Measurements from ENCODE around the gene PSME3IP1. TPM values are rescaled to one million over a fixed set of nuclear protein-coding genes. Genes with fewer than 3 reads are reported as not detected.

PSME3IP1 gene
- total RNA-seq, 1 experiment from 2014 or later, result 104 TPM

DNA sequence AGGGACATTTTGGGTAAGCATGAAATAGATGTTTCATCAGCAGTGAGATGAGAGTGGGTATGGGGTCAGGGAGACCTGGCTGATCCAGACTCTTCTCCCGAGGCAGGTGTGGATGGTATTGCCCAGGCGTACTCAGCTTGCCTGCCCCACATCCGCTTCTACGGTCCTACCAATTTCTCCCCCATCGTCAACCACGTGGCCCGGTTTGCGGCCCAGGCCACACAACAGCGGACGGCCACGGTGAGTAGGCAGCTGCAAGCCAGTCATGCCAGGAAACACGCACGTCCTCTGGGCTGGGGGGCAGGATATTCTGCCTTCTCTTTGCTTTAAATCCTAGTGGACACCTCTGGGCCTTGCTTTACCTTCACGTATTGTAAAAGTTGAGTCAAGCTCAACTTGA, 48.8 kb downstream of the PSME3IP1 start:
- peaks cover 8% of the 10 kb centered on the region; the same call in 1 of the 2 replicates for H3K4me1 Mint-ChIP-seq
- no peak for TF ChIP-seq FOXP1 (CRISPR knock-in tag; IDR thresholded peaks at IDR 0.05; ENCODE audit: borderline replicate concordance)
- no peak for TF ChIP-seq FOXJ3 (CRISPR knock-in tag; IDR thresholded peaks at IDR 0.05; ENCODE audit: borderline replicate concordance)
- no peak for TF ChIP-seq CBFB (CRISPR knock-in tag; IDR thresholded peaks at IDR 0.05; ENCODE audit: low read depth)
- CTCF ChIA-PET, result interaction anchor here (1.2 kb wide), 1 partner anchor 14 kb away, joined by 3 read pairs; no protein-coding TSS in a partner anchor
- no peak overlapping the region for H3K27ac Mint-ChIP-seq
- DNase-seq (ENCODE audit: low spot score) (no peak), ATAC-seq (no peak)
- H3K9me3 Mint-ChIP-seq, result no peaks in the 10 kb centered on the region
- no peaks in the 10 kb centered on the region for H3K36me3 Mint-ChIP-seq
- no peaks in the 10 kb centered on the region for H3K27me3 Mint-ChIP-seq (ENCODE audit: low read depth)
- POLR2A ChIA-PET, result no interaction called here
- H3K4me3 Mint-ChIP-seq, result no peak overlapping the region

DNA sequence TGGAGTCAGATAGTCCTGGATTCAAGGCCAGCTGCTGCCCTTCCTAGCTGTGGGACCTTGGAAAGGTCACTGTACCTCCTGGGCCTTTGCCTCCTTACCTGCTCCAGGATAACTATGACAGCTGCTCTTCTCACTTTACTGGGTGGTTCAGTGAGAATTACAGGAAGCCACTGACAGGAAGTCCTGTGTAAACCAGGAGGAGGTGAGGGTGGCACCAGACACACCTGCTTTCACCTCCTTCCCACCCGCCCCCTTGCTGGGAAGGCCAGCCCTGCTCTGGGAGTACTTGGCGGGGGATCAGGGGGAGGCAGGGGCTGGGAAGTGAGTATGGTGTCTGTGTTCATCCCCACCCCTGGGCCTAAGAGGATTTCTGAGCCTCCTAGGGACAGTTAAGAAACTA, 50.9 kb downstream of the PSME3IP1 start:
- POLR2A ChIA-PET, result interaction anchor here (0.6 kb wide), 2 partner anchors 10 to 78 kb away, joined by 3 read pairs; no protein-coding TSS in a partner anchor

DNA sequence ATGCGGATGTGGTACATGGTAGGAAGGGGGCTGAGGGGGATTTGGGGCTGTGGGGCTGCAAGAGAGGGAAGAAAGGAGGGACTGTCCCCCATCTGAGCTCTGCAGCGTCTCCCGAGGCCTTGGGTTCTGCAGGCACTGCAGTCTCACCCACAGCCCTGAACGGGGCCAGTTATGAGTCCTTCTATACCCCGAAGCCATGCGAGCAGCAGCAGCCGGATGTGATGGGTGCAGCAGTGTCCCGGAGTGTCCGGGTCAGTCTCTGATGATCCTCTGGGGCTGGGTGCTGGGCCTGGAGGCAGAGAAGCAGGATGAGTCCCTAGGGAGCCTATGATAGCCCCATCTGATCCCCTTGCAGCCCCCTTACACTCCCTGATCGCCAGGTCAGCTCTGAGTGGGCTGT, 52.0 kb downstream of the PSME3IP1 start:
- no peaks in the 10 kb centered on the region for H3K27me3 Mint-ChIP-seq (ENCODE audit: low read depth)
- no peaks in the 10 kb centered on the region for H3K9me3 Mint-ChIP-seq
- ATAC-seq, result no peak
- ChIA-PET POLR2A (interaction anchor here (0.9 to 1.0 kb wide), 2 partner anchors 15 to 43 kb away, joined by 3 read pairs; no protein-coding TSS in a partner anchor), CTCF (interaction anchor here (0.6 to 2.3 kb wide), 3 partner anchors 16 to 42 kb away, joined by 3 to 16 read pairs (median 6); partner anchors contain the start of gene CPNE2)
- no peak overlapping the region for H3K27ac Mint-ChIP-seq
- no peaks in the 10 kb centered on the region for H3K36me3 Mint-ChIP-seq
- no peak overlapping the region for H3K4me3 Mint-ChIP-seq
- peaks cover 12% of the 10 kb centered on the region for H3K4me1 Mint-ChIP-seq
- no peak for DNase-seq (ENCODE audit: low spot score)
- TF ChIP-seq ZNF263 (CRISPR knock-in tag; IDR thresholded peaks at IDR 0.05; ENCODE audit: low read depth) (no peak), NR3C1 (CRISPR knock-in tag; conservative IDR thresholded peaks at IDR 0.05; ENCODE audit: low read depth) (no peak), GRHL2 (CRISPR knock-in tag; IDR thresholded peaks at IDR 0.05; ENCODE audit: insufficient replicate concordance, severe bottlenecking) (no peak), ESRRA (CRISPR knock-in tag; IDR thresholded peaks at IDR 0.05; ENCODE audit: borderline replicate concordance) (no peak), ZNF396 (CRISPR knock-in tag; IDR thresholded peaks at IDR 0.05; ENCODE audit: borderline replicate concordance) (no peak), ZBTB21 (CRISPR knock-in tag; IDR thresholded peaks at IDR 0.05; ENCODE audit: borderline replicate concordance) (no peak)
- TF ChIP-seq, protein P1, sequence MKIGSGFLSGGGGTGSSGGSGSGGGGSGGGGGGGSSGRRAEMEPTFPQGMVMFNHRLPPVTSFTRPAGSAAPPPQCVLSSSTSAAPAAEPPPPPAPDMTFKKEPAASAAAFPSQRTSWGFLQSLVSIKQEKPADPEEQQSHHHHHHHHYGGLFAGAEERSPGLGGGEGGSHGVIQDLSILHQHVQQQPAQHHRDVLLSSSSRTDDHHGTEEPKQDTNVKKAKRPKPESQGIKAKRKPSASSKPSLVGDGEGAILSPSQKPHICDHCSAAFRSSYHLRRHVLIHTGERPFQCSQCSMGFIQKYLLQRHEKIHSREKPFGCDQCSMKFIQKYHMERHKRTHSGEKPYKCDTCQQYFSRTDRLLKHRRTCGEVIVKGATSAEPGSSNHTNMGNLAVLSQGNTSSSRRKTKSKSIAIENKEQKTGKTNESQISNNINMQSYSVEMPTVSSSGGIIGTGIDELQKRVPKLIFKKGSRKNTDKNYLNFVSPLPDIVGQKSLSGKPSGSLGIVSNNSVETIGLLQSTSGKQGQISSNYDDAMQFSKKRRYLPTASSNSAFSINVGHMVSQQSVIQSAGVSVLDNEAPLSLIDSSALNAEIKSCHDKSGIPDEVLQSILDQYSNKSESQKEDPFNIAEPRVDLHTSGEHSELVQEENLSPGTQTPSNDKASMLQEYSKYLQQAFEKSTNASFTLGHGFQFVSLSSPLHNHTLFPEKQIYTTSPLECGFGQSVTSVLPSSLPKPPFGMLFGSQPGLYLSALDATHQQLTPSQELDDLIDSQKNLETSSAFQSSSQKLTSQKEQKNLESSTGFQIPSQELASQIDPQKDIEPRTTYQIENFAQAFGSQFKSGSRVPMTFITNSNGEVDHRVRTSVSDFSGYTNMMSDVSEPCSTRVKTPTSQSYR (CRISPR knock-in tag; IDR thresholded peaks at IDR 0.05), result no peak
- TF ChIP-seq, protein P2, sequence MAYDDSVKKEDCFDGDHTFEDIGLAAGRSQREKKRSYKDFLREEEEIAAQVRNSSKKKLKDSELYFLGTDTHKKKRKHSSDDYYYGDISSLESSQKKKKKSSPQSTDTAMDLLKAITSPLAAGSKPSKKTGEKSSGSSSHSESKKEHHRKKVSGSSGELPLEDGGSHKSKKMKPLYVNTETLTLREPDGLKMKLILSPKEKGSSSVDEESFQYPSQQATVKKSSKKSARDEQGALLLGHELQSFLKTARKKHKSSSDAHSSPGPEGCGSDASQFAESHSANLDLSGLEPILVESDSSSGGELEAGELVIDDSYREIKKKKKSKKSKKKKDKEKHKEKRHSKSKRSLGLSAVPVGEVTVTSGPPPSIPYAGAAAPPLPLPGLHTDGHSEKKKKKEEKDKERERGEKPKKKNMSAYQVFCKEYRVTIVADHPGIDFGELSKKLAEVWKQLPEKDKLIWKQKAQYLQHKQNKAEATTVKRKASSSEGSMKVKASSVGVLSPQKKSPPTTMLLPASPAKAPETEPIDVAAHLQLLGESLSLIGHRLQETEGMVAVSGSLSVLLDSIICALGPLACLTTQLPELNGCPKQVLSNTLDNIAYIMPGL (CRISPR knock-in tag; IDR thresholded peaks at IDR 0.05), result no peak
- TF ChIP-seq, protein P3, sequence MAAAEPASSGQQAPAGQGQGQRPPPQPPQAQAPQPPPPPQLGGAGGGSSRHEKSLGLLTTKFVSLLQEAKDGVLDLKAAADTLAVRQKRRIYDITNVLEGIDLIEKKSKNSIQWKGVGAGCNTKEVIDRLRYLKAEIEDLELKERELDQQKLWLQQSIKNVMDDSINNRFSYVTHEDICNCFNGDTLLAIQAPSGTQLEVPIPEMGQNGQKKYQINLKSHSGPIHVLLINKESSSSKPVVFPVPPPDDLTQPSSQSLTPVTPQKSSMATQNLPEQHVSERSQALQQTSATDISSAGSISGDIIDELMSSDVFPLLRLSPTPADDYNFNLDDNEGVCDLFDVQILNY (CRISPR knock-in tag; IDR thresholded peaks at IDR 0.05), result no peak
- TF ChIP-seq, protein P4, sequence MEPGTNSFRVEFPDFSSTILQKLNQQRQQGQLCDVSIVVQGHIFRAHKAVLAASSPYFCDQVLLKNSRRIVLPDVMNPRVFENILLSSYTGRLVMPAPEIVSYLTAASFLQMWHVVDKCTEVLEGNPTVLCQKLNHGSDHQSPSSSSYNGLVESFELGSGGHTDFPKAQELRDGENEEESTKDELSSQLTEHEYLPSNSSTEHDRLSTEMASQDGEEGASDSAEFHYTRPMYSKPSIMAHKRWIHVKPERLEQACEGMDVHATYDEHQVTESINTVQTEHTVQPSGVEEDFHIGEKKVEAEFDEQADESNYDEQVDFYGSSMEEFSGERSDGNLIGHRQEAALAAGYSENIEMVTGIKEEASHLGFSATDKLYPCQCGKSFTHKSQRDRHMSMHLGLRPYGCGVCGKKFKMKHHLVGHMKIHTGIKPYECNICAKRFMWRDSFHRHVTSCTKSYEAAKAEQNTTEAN (CRISPR knock-in tag; IDR thresholded peaks at IDR 0.05), result no peak

More for the DNA sequence above, 50.9 kb downstream of the PSME3IP1 start:
- H3K4me1 Mint-ChIP-seq, result peaks cover 8% of the 10 kb centered on the region; the same call in 1 of the 2 replicates
- no peak for TF ChIP-seq MXD4 (CRISPR knock-in tag; IDR thresholded peaks at IDR 0.05; ENCODE audit: borderline replicate concordance)
- no peak for TF ChIP-seq ZNF416 (CRISPR knock-in tag; IDR thresholded peaks at IDR 0.05)
- TF ChIP-seq NFATC4 (CRISPR knock-in tag; IDR thresholded peaks at IDR 0.05), result no peak
- no peak for TF ChIP-seq NR2C2 (CRISPR knock-in tag; IDR thresholded peaks at IDR 0.05)
- TF ChIP-seq TCF7 (CRISPR knock-in tag; IDR thresholded peaks at IDR 0.05; ENCODE audit: low read depth), result no peak
- TF ChIP-seq, protein P5, sequence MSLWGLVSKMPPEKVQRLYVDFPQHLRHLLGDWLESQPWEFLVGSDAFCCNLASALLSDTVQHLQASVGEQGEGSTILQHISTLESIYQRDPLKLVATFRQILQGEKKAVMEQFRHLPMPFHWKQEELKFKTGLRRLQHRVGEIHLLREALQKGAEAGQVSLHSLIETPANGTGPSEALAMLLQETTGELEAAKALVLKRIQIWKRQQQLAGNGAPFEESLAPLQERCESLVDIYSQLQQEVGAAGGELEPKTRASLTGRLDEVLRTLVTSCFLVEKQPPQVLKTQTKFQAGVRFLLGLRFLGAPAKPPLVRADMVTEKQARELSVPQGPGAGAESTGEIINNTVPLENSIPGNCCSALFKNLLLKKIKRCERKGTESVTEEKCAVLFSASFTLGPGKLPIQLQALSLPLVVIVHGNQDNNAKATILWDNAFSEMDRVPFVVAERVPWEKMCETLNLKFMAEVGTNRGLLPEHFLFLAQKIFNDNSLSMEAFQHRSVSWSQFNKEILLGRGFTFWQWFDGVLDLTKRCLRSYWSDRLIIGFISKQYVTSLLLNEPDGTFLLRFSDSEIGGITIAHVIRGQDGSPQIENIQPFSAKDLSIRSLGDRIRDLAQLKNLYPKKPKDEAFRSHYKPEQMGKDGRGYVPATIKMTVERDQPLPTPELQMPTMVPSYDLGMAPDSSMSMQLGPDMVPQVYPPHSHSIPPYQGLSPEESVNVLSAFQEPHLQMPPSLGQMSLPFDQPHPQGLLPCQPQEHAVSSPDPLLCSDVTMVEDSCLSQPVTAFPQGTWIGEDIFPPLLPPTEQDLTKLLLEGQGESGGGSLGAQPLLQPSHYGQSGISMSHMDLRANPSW (CRISPR knock-in tag; conservative IDR thresholded peaks at IDR 0.05; ENCODE audit: low read depth), result no peak
- TF ChIP-seq SP1 (CRISPR knock-in tag; conservative IDR thresholded peaks at IDR 0.05), result no peak
- no peak for TF ChIP-seq ZBTB21 (CRISPR knock-in tag; IDR thresholded peaks at IDR 0.05; ENCODE audit: borderline replicate concordance)
- TF ChIP-seq NR3C1 (CRISPR knock-in tag; conservative IDR thresholded peaks at IDR 0.05; ENCODE audit: low read depth), result no peak
- TF ChIP-seq CREB1 (CRISPR knock-in tag; IDR thresholded peaks at IDR 0.05), result no peak
- TF ChIP-seq, protein P6, sequence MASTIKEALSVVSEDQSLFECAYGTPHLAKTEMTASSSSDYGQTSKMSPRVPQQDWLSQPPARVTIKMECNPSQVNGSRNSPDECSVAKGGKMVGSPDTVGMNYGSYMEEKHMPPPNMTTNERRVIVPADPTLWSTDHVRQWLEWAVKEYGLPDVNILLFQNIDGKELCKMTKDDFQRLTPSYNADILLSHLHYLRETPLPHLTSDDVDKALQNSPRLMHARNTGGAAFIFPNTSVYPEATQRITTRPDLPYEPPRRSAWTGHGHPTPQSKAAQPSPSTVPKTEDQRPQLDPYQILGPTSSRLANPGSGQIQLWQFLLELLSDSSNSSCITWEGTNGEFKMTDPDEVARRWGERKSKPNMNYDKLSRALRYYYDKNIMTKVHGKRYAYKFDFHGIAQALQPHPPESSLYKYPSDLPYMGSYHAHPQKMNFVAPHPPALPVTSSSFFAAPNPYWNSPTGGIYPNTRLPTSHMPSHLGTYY (CRISPR knock-in tag; IDR thresholded peaks at IDR 0.05), result no peak
- no peak for TF ChIP-seq PRRX2 (CRISPR knock-in tag; IDR thresholded peaks at IDR 0.05)
- TF ChIP-seq NR1H2 (CRISPR knock-in tag; IDR thresholded peaks at IDR 0.05), result no peak
- H3K27ac Mint-ChIP-seq, result no peak overlapping the region
- H3K9me3 Mint-ChIP-seq, result no peaks in the 10 kb centered on the region
- H3K4me3 Mint-ChIP-seq, result no peak overlapping the region
- H3K36me3 Mint-ChIP-seq, result no peaks in the 10 kb centered on the region
- CTCF ChIA-PET, result interaction anchor here (2.3 to 2.5 kb wide), 2 partner anchors 10 to 43 kb away, joined by 6 to 16 read pairs; partner anchors contain the start of gene CPNE2
- DNase-seq (ENCODE audit: low spot score), result no peak
- no peak for ATAC-seq
- no peaks in the 10 kb centered on the region for H3K27me3 Mint-ChIP-seq (ENCODE audit: low read depth)
